ENCODE data around the gene FARP1.

DNA sequence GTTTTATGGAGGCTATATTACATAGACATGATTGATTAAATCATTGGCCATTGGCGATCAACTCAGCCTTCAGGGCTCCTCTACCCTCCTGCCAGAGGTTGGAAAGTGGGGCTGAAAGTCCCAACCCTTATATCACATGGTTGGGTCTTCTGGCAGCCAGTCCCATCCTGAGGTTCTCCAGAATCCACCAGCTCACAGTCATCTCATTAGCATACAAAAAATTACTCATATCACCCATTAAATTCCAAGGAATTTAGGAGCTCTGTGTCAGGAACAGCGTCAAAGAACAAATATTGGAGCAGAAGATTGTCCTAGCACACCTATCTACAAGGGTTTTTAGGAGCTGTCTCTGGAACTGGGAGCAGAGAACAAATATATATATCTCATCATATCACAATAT lies 39.4 kb upstream of the FARP1 start:
- TF ChIP-seq, protein P1, sequence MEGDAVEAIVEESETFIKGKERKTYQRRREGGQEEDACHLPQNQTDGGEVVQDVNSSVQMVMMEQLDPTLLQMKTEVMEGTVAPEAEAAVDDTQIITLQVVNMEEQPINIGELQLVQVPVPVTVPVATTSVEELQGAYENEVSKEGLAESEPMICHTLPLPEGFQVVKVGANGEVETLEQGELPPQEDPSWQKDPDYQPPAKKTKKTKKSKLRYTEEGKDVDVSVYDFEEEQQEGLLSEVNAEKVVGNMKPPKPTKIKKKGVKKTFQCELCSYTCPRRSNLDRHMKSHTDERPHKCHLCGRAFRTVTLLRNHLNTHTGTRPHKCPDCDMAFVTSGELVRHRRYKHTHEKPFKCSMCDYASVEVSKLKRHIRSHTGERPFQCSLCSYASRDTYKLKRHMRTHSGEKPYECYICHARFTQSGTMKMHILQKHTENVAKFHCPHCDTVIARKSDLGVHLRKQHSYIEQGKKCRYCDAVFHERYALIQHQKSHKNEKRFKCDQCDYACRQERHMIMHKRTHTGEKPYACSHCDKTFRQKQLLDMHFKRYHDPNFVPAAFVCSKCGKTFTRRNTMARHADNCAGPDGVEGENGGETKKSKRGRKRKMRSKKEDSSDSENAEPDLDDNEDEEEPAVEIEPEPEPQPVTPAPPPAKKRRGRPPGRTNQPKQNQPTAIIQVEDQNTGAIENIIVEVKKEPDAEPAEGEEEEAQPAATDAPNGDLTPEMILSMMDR (IDR thresholded peaks at IDR 0.05; ENCODE audit: insufficient read depth, low read length, poor library complexity, severe bottlenecking) = no peak
- TF ChIP-seq EZH2phosphoT487 (conservative IDR thresholded peaks at IDR 0.05; ENCODE audit: low read length) = no peak

Data from SU-DHL-6 (cell line).